ENCODE measurements around the gene ATP6V1B1.

Gene ATP6V1B1

DNA sequence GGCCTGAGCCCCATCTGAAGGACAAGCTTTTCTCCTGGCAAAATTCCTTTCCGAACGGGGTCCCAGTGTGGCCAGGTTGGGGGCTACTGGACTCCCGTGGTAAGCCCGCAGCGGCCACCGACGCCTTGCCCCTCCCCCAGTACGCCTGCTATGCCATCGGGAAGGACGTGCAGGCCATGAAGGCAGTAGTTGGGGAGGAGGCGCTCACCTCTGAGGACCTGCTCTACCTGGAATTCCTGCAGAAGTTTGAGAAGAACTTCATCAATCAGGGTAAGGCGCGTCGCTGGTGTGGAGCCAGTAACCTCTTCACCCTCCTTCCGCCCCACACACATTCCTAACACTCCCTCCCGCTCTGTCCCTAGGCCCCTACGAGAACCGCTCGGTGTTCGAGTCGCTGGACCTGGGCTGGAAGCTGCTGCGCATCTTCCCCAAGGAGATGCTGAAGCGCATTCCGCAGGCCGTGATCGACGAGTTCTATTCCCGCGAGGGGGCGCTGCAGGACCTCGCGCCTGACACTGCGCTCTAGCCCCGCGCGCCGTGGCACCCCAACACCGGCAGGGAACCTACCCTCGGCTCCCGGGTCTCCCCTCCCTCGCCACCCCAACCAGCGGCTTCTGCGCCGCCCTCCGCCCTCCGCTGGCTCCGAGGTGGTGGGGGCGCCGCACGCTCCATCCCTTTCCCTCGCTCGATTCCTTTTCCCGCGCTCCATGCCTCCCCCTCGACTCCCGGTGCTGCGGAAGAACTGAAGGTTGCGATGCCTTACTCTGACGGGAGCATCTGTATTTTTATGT is 29.1 kb downstream of the ATP6V1B1 start:
- no peak for TF ChIP-seq ZNF70 (CRISPR knock-in tag; IDR thresholded peaks at IDR 0.05)
- TF ChIP-seq ESRRG (CRISPR knock-in tag; IDR thresholded peaks at IDR 0.05), result no peak
- no peak for TF ChIP-seq ISL1 (CRISPR knock-in tag; IDR thresholded peaks at IDR 0.05)
- TF ChIP-seq, protein P1, sequence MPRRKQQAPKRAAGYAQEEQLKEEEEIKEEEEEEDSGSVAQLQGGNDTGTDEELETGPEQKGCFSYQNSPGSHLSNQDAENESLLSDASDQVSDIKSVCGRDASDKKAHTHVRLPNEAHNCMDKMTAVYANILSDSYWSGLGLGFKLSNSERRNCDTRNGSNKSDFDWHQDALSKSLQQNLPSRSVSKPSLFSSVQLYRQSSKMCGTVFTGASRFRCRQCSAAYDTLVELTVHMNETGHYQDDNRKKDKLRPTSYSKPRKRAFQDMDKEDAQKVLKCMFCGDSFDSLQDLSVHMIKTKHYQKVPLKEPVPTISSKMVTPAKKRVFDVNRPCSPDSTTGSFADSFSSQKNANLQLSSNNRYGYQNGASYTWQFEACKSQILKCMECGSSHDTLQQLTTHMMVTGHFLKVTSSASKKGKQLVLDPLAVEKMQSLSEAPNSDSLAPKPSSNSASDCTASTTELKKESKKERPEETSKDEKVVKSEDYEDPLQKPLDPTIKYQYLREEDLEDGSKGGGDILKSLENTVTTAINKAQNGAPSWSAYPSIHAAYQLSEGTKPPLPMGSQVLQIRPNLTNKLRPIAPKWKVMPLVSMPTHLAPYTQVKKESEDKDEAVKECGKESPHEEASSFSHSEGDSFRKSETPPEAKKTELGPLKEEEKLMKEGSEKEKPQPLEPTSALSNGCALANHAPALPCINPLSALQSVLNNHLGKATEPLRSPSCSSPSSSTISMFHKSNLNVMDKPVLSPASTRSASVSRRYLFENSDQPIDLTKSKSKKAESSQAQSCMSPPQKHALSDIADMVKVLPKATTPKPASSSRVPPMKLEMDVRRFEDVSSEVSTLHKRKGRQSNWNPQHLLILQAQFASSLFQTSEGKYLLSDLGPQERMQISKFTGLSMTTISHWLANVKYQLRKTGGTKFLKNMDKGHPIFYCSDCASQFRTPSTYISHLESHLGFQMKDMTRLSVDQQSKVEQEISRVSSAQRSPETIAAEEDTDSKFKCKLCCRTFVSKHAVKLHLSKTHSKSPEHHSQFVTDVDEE (CRISPR knock-in tag; IDR thresholded peaks at IDR 0.05), result no peak
- TF ChIP-seq, protein P2, sequence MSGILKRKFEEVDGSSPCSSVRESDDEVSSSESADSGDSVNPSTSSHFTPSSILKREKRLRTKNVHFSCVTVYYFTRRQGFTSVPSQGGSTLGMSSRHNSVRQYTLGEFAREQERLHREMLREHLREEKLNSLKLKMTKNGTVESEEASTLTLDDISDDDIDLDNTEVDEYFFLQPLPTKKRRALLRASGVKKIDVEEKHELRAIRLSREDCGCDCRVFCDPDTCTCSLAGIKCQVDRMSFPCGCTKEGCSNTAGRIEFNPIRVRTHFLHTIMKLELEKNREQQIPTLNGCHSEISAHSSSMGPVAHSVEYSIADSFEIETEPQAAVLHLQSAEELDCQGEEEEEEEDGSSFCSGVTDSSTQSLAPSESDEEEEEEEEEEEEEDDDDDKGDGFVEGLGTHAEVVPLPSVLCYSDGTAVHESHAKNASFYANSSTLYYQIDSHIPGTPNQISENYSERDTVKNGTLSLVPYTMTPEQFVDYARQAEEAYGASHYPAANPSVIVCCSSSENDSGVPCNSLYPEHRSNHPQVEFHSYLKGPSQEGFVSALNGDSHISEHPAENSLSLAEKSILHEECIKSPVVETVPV (CRISPR knock-in tag; IDR thresholded peaks at IDR 0.05), result no peak
- TF ChIP-seq ZFP3 (CRISPR knock-in tag; IDR thresholded peaks at IDR 0.05), result no peak
- peak; percentile 88 for ATAC-seq

DNA sequence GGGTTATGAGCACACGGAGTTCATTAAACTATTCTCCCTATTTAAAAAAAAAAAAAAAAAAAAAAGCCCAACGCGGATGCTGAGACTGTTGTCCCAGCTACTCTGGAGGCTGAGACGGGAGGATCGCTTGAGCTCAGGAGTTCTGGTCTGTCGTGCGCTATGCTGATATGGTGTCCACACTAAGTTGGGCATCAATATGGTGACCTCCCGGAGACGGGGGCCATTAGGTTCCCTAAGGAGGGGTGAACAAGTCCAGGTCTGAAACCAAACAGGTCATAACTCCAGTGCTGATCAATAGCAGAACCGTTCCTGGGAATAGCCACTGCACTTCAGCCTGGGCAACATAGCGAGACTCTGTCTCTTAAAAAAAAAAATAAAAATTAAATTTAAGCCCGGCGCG is 29.8 kb downstream of the ATP6V1B1 start:
- no peak for TF ChIP-seq PPARA (CRISPR knock-in tag; IDR thresholded peaks at IDR 0.05; ENCODE audit: borderline replicate concordance)
- TF ChIP-seq TCF4 (CRISPR knock-in tag; IDR thresholded peaks at IDR 0.05; ENCODE audit: borderline replicate concordance), result no peak
- TF ChIP-seq ISL1 (CRISPR knock-in tag; IDR thresholded peaks at IDR 0.05), result no peak
- TF ChIP-seq ZNF565 (CRISPR knock-in tag; conservative IDR thresholded peaks at IDR 0.05; ENCODE audit: low read depth), result no peak
- TF ChIP-seq RARB (CRISPR knock-in tag; IDR thresholded peaks at IDR 0.05), result no peak
- ATAC-seq, result no peak

DNA sequence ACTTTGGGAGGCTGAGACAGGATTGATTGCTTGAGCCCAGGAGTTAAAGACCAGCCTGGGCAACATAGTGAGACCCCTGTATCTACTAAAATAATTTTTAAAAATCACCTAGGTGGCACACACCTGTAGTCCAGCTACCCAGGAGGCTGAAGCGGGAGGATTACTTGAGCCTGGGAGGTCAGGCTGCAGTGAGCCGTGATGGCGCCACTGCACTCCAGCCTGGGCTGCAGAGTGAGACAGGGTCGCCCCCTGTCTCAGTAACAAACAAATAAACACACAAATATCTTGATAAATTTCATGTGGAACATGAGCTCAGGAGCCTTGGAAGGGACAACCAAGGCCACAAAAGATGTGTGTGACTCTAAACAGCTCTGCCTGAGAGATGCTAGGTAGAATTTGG is 31.0 kb downstream of the ATP6V1B1 start:
- TF ChIP-seq, protein P2 (CRISPR knock-in tag; IDR thresholded peaks at IDR 0.05), result no peak
- TF ChIP-seq ARNTL (CRISPR knock-in tag; IDR thresholded peaks at IDR 0.05; ENCODE audit: borderline replicate concordance, low read depth), result no peak
- no peak for TF ChIP-seq ISL1 (CRISPR knock-in tag; IDR thresholded peaks at IDR 0.05)
- no peak for TF ChIP-seq TOX (CRISPR knock-in tag; IDR thresholded peaks at IDR 0.05; ENCODE audit: borderline replicate concordance)
- TF ChIP-seq, protein P3, sequence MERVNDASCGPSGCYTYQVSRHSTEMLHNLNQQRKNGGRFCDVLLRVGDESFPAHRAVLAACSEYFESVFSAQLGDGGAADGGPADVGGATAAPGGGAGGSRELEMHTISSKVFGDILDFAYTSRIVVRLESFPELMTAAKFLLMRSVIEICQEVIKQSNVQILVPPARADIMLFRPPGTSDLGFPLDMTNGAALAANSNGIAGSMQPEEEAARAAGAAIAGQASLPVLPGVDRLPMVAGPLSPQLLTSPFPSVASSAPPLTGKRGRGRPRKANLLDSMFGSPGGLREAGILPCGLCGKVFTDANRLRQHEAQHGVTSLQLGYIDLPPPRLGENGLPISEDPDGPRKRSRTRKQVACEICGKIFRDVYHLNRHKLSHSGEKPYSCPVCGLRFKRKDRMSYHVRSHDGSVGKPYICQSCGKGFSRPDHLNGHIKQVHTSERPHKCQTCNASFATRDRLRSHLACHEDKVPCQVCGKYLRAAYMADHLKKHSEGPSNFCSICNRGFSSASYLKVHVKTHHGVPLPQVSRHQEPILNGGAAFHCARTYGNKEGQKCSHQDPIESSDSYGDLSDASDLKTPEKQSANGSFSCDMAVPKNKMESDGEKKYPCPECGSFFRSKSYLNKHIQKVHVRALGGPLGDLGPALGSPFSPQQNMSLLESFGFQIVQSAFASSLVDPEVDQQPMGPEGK (CRISPR knock-in tag; IDR thresholded peaks at IDR 0.05; ENCODE audit: borderline replicate concordance), result no peak
- ATAC-seq, result no peak

DNA sequence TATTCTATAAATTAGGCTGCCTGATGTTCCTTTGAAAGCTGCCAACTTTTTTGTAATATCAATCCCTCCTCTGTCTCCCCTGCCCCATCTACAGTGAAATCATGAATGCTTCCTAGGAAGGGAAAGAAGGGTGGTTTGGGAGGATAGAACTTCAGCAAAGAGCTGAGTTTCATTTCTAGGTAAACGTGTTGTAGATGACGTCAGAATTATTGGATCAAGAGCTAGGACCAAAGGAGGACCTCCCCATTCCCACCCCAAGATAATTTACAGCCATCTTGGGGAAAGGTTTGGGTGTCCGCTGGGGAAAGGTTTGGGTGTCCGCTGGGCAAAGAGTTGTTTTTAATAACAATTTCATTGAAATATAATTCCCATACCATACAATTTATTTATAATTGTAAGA is 31.5 kb downstream of the ATP6V1B1 start:
- ATAC-seq, result no peak
- TF ChIP-seq RARB (CRISPR knock-in tag; IDR thresholded peaks at IDR 0.05), result no peak
- TF ChIP-seq ISL1 (CRISPR knock-in tag; IDR thresholded peaks at IDR 0.05), result no peak
- no peak for TF ChIP-seq PPARA (CRISPR knock-in tag; IDR thresholded peaks at IDR 0.05; ENCODE audit: borderline replicate concordance)
- no peak for TF ChIP-seq SNAI2 (CRISPR knock-in tag; IDR thresholded peaks at IDR 0.05)
- no peak for TF ChIP-seq ZFP30 (CRISPR knock-in tag; IDR thresholded peaks at IDR 0.05)
- no peak for TF ChIP-seq CSDC2 (CRISPR knock-in tag; IDR thresholded peaks at IDR 0.05)
- TF ChIP-seq TOX (CRISPR knock-in tag; IDR thresholded peaks at IDR 0.05; ENCODE audit: borderline replicate concordance), result no peak
- TF ChIP-seq BACH2 (CRISPR knock-in tag; IDR thresholded peaks at IDR 0.05; ENCODE audit: borderline replicate concordance), result no peak
- no peak for TF ChIP-seq ESRRG (CRISPR knock-in tag; IDR thresholded peaks at IDR 0.05)
- TF ChIP-seq ZFP3 (CRISPR knock-in tag; IDR thresholded peaks at IDR 0.05), result no peak
- TF ChIP-seq TCF4 (CRISPR knock-in tag; IDR thresholded peaks at IDR 0.05; ENCODE audit: borderline replicate concordance), result no peak
- TF ChIP-seq, protein P2 (CRISPR knock-in tag; IDR thresholded peaks at IDR 0.05), result no peak
- no peak for TF ChIP-seq ZNF70 (CRISPR knock-in tag; IDR thresholded peaks at IDR 0.05)
- no peak for TF ChIP-seq GLIS3 (CRISPR knock-in tag; IDR thresholded peaks at IDR 0.05)
- no peak for TF ChIP-seq ARNTL (CRISPR knock-in tag; IDR thresholded peaks at IDR 0.05; ENCODE audit: borderline replicate concordance, low read depth)
- no peak for TF ChIP-seq ZNF8 (CRISPR knock-in tag; IDR thresholded peaks at IDR 0.05)
